ENCODE data around the gene ARHGAP15.

The ARHGAP15 gene

GRCh38 chr2:143226714-143227541 lies 97.7 kb downstream of the ARHGAP15 start:
- no peak for DNase-seq (ENCODE audit: low read depth)

- no peak for DNase-seq (ENCODE audit: low read depth)
Observed at GRCh38 chr2:143229411-143229810, 100.2 kb downstream of the ARHGAP15 start.

GRCh38 chr2:143229952-143230351 lies 100.7 kb downstream of the ARHGAP15 start:
- no peak for DNase-seq (ENCODE audit: low read depth)

GRCh38 chr2:143230506-143231253 lies 101.5 kb downstream of the ARHGAP15 start:
- DNase-seq (ENCODE audit: low read depth), result no peak

GRCh38 chr2:143231254-143231645 lies 102.0 kb downstream of the ARHGAP15 start:
- DNase-seq (ENCODE audit: low read depth), result peak; percentile 1

GRCh38 chr2:143237146-143237777 lies 108.0 kb downstream of the ARHGAP15 start:
- no peak for DNase-seq (ENCODE audit: low read depth)

GRCh38 chr2:143241403-143242088 lies 112.3 kb downstream of the ARHGAP15 start:
- no peak for DNase-seq (ENCODE audit: low read depth)

DNA sequence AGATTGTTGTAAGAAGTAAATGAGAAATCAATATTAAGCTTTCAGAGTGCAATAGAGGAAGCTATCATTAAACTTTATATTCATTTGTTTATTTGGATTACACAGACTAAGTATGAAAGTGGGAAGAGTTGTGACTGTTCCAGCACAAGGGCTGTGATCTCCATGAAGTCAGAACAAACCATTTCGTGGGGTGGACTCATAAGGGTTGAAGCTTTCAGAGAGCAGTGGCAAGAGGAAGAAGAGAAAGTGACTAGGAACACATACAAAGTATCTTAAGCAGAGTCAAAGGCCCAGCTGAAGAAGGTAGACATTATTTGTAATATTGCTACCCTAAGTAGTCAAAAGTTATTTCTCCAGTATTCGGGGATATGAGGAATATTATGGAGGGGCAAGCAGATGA lies 117.0 kb downstream of the ARHGAP15 start:
- DNase-seq (ENCODE audit: low read depth), result no peak

GRCh38 chr2:143246815-143247744 lies 117.9 kb downstream of the ARHGAP15 start:
- DNase-seq (ENCODE audit: low read depth), result no peak

DNA sequence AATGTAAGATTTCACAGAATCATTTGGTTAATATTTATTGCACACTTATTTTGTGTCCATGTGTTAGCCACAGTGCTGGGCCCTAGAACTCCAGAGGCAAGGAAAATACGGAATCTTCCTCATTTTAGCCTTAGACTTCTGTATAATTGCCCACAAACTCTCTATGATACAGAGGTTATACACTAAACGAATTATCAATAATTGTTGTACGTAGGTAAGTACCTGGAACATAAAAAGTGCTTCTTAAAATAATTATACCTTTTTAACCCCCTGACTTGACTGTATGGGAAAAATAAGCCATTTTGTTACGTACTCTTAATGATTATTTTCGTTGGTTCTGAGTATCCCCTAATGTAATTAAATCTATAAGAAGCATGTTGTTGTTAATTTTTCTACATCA lies 119.4 kb downstream of the ARHGAP15 start:
- DNase-seq (ENCODE audit: low read depth), result no peak

DNA sequence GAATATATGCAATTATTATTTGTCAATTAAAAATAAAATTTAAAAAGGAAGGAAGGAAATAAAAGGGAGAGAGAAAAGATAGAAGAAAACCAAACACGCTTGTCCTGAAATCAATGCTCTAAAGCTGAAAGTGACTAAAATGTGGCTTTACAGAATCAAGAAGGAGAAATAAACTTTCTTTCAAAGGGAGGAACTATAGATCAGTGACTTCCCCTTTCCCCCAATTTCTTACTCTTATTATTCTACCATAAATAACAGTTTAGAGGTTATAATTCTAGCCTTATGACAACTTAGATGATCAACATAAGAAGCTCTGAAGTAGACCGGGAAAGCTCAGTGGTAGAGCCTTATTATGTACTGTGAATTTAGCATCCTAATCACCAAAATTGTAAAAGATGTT lies 122.5 kb downstream of the ARHGAP15 start:
- DNase-seq (ENCODE audit: low read depth), result no peak

DNA sequence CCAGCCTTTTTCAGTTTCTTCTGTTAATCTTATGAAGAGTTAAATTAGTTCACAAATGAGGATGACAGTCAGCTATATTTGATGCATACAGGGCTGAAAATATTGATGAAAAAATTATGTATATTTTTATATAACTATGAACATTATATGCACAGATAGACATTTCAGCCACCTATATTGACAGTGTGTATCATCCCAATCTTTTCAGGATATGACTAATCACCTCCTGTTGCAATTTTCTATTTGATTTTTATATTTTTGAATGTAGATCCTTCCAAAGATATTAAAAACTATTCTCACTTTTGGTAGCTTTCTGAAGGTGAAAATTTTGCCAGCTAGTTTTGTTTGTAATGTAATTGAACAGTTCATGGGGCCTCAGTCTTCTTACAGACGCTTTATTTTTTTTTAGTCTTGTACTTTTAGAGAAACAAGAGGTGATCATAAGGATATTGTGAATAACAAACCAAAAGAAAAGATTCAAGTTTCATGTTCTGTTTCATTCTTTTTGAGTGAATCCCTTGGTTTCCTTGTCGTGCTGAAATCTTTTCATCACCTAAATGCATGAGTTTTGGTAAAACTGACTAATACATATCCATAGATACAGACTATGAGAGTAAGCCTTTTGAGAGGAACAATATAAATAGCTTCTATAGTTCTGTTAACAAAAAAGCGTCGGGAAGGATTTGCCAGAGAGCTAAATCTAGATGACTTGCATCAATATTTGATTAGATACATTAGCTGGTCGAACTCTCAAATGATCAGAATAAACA lies 123.1 kb downstream of the ARHGAP15 start:
- no peak for DNase-seq (ENCODE audit: low read depth)

- DNase-seq (ENCODE audit: low read depth), result no peak
Observed at GRCh38 chr2:143254110-143254509, 124.9 kb downstream of the ARHGAP15 start.

GRCh38 chr2:143255086-143255485 lies 125.9 kb downstream of the ARHGAP15 start:
- no peak for DNase-seq (ENCODE audit: low read depth)

- no peak for DNase-seq (ENCODE audit: low read depth)
Observed at GRCh38 chr2:143255899-143256298, 126.7 kb downstream of the ARHGAP15 start.

- DNase-seq (ENCODE audit: low read depth), result no peak
Observed at GRCh38 chr2:143258126-143258892, 129.1 kb downstream of the ARHGAP15 start.

GRCh38 chr2:143259368-143259958 lies 130.2 kb downstream of the ARHGAP15 start:
- peak; percentile 74 for DNase-seq (ENCODE audit: low read depth)

- DNase-seq (ENCODE audit: low read depth), result peak; percentile 18
Observed at GRCh38 chr2:143261986-143262385, 132.8 kb downstream of the ARHGAP15 start.

DNA sequence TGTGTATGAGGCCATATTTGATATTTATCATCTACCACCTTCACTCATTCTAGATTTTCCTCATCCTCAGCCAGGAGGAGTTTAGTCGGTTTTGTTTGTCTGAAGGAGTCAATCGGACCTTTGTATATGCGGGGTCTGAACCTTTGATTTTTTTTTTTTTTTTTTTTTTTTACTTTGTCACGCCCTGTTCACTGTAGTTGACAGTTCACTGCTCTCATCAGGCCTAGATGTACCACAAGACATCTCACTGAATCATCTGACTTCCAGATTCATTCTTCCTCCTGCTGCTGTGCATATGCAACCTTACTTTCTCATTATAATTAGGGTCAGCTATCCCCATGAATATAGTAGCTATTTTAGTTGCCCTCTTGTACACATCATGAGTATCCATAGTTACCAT lies 133.2 kb downstream of the ARHGAP15 start:
- no peak for DNase-seq (ENCODE audit: low read depth)

Measured in iris pigment epithelial cell (primary cell).